Fibroblast of villous mesenchyme (primary cell): ENCODE data around the gene DUOX1. TPM values are rescaled to one million over a fixed set of nuclear protein-coding genes. Genes with fewer than 3 reads are reported as not detected.
A peak's percentile ranks its signal among the peaks of the same experiment; 100 is the strongest.

ENCODE experiments used
- DNase-seq: peaks from one replicate; pipeline ENCODE4 v3.0.0-alpha.2; 2010; ENCODE audit warnings: low read depth
- H3K4me3 ChIP-seq: 2 replicates; pipeline ENCODE4 v1.5.1; 2011; ENCODE audit warnings: low read depth, mild to moderate bottlenecking, low read length
- CTCF ChIP-seq: IDR thresholded peaks from 2 replicates; pipeline ENCODE4 v1.5.1; 2012; ENCODE audit warnings: low read depth, mild to moderate bottlenecking, low read length; ENCODE audit not compliant: insufficient read depth
- total RNA-seq: library from RNA; depleted of rRNA; stranded (reverse); fragments of >200 nt; gene quantifications from 2 replicates; pipeline ENCODE4 v1.2.3, GENCODE V29; 2012

The DUOX1 gene
- total RNA-seq, 1 donor: not detected

GRCh38 chr15:45161666-45162065, 31.9 kb downstream of the DUOX1 start:
- no peak overlapping the region for H3K4me3 ChIP-seq
- no peak for TF ChIP-seq CTCF
- DNase-seq: no peak

GRCh38 chr15:45162771-45163507, 33.1 kb downstream of the DUOX1 start:
- peak; percentile 81 for DNase-seq
- TF ChIP-seq CTCF: peak; percentile 99
- H3K4me3 ChIP-seq: no peak overlapping the region

GRCh38 chr15:45163508-45163856, 33.7 kb downstream of the DUOX1 start:
- no peak for DNase-seq
- TF ChIP-seq CTCF: no peak
- H3K4me3 ChIP-seq: no peak overlapping the region

- H3K4me3 ChIP-seq: no peak overlapping the region
- no peak for DNase-seq
- no peak for TF ChIP-seq CTCF
These were observed 35.1 kb downstream of the DUOX1 start for GRCh38 chr15:45164914-45165313.

GRCh38 chr15:45165536-45165935, 35.7 kb downstream of the DUOX1 start:
- no peak for DNase-seq
- H3K4me3 ChIP-seq: no peak overlapping the region
- no peak for TF ChIP-seq CTCF

- H3K4me3 ChIP-seq: peak overlapping the region; percentile 74
- peak; percentile 87 for DNase-seq
- TF ChIP-seq CTCF: peak; percentile 79
These were observed 37.2 kb downstream of the DUOX1 start for GRCh38 chr15:45166834-45167630.
